Activated CD8-positive, alpha-beta T cell treated with anti-CD3 and anti-CD28 coated beads for 36 hours (primary cell): Measurements from ENCODE around the gene RAB9B. TPM values are rescaled to one million over a fixed set of nuclear protein-coding genes. Genes with fewer than 3 reads are reported as not detected.

ENCODE experiments used
- ATAC-seq: fragments of 200-7000 bp; cut with Tn5 transposase; one replicate; pipeline ENCODE4 v1.10.0; 2021; ENCODE audit warnings: mild to moderate bottlenecking, moderate library complexity
- CTCF ChIA-PET: fragments of 350-600 bp; sonication (Branson Sonifier 250); formaldehyde crosslinking; loops from one replicate; lab custom pipeline; 2021; ENCODE audit warnings: antibody characterized with exemption; lab: Charles Lee
- POLR2A ChIA-PET: fragments of 350-600 bp; sonication (Branson Sonifier 250); formaldehyde crosslinking; loops from one replicate; lab custom pipeline; 2021; ENCODE audit warnings: antibody characterized with exemption; lab: Charles Lee
- DNase-seq: peaks from one replicate; pipeline ENCODE4 v3.0.0-alpha.2; 2020
- H3K27ac Mint-ChIP-seq: one replicate; pipeline ENCODE4 v1.8.0; 2021; ENCODE audit warnings: mild to moderate bottlenecking, mixed read lengths
- H3K27me3 Mint-ChIP-seq: one replicate; pipeline ENCODE4 v1.8.0; 2021; ENCODE audit warnings: mixed read lengths
- H3K36me3 Mint-ChIP-seq: one replicate; pipeline ENCODE4 v1.8.0; 2021; ENCODE audit warnings: low read depth, mixed read lengths
- H3K4me1 Mint-ChIP-seq: one replicate; pipeline ENCODE4 v1.8.0; 2021; ENCODE audit warnings: low read depth, mixed read lengths
- H3K4me3 Mint-ChIP-seq: one replicate; pipeline ENCODE4 v1.8.0; 2021; ENCODE audit warnings: mild to moderate bottlenecking, moderate library complexity, mixed read lengths
- H3K9me3 Mint-ChIP-seq: one replicate; pipeline ENCODE4 v1.8.0; 2021; ENCODE audit warnings: mixed read lengths
- intact Hi-C: fragments of 100-400 bp; cut with micrococcal nuclease; formaldehyde crosslinking; loops from one replicate; pipeline ENCODE4 v1.10.0; 2022
- total RNA-seq, 2 experiments: library from RNA; stranded (reverse); gene quantifications; one replicate each; pipeline ENCODE4 v1.2.3, GENCODE V29; 2021
- TF ChIP-seq, protein P1 (sequence below): fragments of 200-600 bp; IDR thresholded peaks from one replicate; pipeline ENCODE4 v1.8.0; 2022; ENCODE audit warnings: antibody characterized with exemption, mild to moderate bottlenecking

RAB9B gene
- total RNA-seq, 2 experiments from 2014 or later, result 0.38 to 0.45 TPM

DNA sequence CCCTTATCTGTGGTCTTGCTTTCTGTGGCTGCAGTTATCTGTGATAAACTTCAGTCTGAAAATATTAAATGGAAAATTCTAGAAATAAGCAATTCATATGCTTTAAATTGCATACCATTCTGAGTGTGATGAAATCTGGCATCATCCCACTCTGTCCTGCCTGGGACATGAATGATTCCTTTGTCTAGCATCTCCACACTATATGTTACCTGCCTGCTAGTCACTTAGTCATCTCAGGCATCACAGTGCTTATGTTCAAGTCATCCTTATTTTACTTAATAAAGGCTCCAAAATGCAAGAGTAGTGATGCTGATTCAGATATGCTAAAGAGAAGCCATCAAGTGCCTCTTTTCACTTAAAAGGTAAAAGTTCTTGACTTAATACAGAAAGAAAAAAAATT lies 14.3 kb upstream of the RAB9B start:
- ATAC-seq (no peak), DNase-seq (no peak)
- no peaks in the 10 kb centered on the region for H3K9me3 Mint-ChIP-seq
- H3K27me3 Mint-ChIP-seq, result peaks cover 5% of the 10 kb centered on the region
- ChIA-PET POLR2A (no interaction called here), CTCF (interaction anchor here (1.0 to 1.7 kb wide), 3 partner anchors 15 to 290 kb away, joined by 3 to 5 read pairs (median 5); no protein-coding TSS in a partner anchor)
- no peaks in the 10 kb centered on the region for H3K4me1 Mint-ChIP-seq
- intact Hi-C loops, result no loop called here
- TF ChIP-seq, protein P1, sequence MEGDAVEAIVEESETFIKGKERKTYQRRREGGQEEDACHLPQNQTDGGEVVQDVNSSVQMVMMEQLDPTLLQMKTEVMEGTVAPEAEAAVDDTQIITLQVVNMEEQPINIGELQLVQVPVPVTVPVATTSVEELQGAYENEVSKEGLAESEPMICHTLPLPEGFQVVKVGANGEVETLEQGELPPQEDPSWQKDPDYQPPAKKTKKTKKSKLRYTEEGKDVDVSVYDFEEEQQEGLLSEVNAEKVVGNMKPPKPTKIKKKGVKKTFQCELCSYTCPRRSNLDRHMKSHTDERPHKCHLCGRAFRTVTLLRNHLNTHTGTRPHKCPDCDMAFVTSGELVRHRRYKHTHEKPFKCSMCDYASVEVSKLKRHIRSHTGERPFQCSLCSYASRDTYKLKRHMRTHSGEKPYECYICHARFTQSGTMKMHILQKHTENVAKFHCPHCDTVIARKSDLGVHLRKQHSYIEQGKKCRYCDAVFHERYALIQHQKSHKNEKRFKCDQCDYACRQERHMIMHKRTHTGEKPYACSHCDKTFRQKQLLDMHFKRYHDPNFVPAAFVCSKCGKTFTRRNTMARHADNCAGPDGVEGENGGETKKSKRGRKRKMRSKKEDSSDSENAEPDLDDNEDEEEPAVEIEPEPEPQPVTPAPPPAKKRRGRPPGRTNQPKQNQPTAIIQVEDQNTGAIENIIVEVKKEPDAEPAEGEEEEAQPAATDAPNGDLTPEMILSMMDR, result no peak
- no peaks in the 10 kb centered on the region for H3K36me3 Mint-ChIP-seq
- no peak overlapping the region for H3K4me3 Mint-ChIP-seq
- no peak overlapping the region for H3K27ac Mint-ChIP-seq

DNA sequence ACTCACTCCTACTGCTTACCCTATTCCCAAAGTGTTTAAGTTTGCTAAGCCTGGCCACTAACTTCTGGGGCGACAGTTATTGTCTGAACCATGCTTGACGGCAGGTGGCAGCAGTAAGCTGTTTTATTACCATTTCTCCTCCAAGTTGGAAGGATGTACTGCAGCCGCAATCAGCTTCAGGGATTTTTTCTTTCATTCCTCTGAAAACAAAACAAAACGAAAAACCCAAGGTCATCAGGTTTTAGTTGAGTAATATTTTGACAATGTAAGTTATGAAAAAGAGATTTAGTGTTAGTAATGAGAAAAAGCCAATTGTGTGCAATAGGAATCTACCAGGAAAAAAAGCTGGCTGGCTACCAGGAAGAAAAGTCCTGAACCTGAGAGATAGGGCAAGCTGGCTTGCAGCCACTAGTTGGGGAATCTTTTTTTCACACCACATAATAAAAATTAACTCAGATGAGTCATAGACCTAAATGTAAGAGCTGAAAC lies 13.2 kb upstream of the RAB9B start:
- TF ChIP-seq, protein P1, result peak; percentile 66
- CTCF ChIA-PET, result interaction anchor here (0.7 to 1.9 kb wide), 17 partner anchors 9 to 291 kb away, joined by 3 to 12 read pairs (median 4); partner anchors contain the start of gene RAB9B
- no peaks in the 10 kb centered on the region for H3K36me3 Mint-ChIP-seq
- no peak overlapping the region for H3K4me3 Mint-ChIP-seq
- intact Hi-C loops, result no loop called here
- no peaks in the 10 kb centered on the region for H3K9me3 Mint-ChIP-seq
- POLR2A ChIA-PET, result no interaction called here
- H3K27me3 Mint-ChIP-seq, result peaks cover 5% of the 10 kb centered on the region
- H3K27ac Mint-ChIP-seq, result no peak overlapping the region
- H3K4me1 Mint-ChIP-seq, result no peaks in the 10 kb centered on the region
- DNase-seq (peak; percentile 62), ATAC-seq (peak; percentile 58)

DNA sequence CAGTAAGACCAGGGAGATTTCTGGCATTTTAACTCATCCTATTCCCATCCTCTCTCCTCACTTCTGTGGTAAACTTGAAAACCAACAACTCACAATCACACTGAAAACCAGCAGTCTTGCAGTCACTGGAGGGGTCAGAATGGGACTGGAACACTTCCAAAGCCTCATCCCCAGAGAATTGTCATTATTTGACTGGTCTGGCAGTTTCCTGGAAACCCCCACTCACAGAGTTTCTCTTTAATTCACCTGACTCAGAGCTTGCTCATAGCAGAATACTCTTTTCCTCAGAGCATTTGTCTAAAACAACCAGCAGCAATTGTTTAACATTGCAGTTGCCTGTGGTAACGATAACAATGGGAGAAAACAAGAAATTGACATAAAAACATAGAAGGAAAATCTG lies 7.3 kb upstream of the RAB9B start:
- TF ChIP-seq, protein P1, result no peak
- Mint-ChIP-seq H3K27me3 (peaks cover 3% of the 10 kb centered on the region), H3K9me3 (peaks cover 4% of the 10 kb centered on the region), H3K4me1 (peaks cover 9% of the 10 kb centered on the region), H3K4me3 (no peak overlapping the region), H3K36me3 (peaks cover 2% of the 10 kb centered on the region), H3K27ac (no peak overlapping the region)
- peak; percentile 53 for ATAC-seq
- POLR2A ChIA-PET, result no interaction called here
- peak; percentile 11 for DNase-seq
- intact Hi-C loops, result loop anchor here (5.0 kb wide), 1 partner anchor 173 kb away; the partner anchor contains the start of gene H2BW1
- CTCF ChIA-PET, result interaction anchor here (1.2 to 1.4 kb wide), 2 partner anchors 80 to 274 kb away, joined by 3 to 5 read pairs; no protein-coding TSS in a partner anchor

DNA sequence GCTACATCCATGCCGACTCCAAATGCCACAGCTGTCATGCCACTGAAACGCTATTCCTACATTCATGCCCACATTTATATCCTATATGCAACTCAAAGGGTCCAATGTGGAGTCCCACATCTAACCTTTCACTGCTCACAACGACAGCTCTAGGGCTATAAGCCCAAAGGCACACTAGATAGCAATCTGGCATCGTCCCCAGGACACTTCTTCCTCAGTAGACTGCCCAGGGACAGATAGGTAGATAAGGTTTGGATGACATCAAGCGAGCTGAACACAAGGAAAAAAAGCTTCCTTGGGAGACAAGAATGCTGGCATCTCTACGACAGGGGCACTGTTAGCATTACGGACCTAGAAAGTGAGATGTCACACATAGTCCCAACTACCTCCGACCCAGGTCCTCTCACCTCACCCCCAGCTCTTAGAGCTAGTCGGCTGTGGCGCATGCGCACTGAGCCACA lies 685 bp downstream of the RAB9B start:
- CTCF ChIA-PET, result interaction anchor here (0.7 to 2.4 kb wide), 4 partner anchors 13 to 298 kb away, joined by 3 to 12 read pairs (median 3); no protein-coding TSS in a partner anchor
- H3K9me3 Mint-ChIP-seq, result no peaks in the 10 kb centered on the region
- ATAC-seq, result peak; percentile 19
- TF ChIP-seq, protein P1, result no peak
- POLR2A ChIA-PET, result interaction anchor here (1.7 kb wide), 1 partner anchor 10 kb away, joined by 5 read pairs; no protein-coding TSS in a partner anchor
- peak overlapping the region; percentile 74 for H3K4me3 Mint-ChIP-seq
- H3K27ac Mint-ChIP-seq, result no peak overlapping the region
- peaks cover 8% of the 10 kb centered on the region for H3K27me3 Mint-ChIP-seq
- intact Hi-C loops, result no loop called here
- no peak for DNase-seq
- H3K4me1 Mint-ChIP-seq, result peaks cover 3% of the 10 kb centered on the region
- H3K36me3 Mint-ChIP-seq, result no peaks in the 10 kb centered on the region

DNA sequence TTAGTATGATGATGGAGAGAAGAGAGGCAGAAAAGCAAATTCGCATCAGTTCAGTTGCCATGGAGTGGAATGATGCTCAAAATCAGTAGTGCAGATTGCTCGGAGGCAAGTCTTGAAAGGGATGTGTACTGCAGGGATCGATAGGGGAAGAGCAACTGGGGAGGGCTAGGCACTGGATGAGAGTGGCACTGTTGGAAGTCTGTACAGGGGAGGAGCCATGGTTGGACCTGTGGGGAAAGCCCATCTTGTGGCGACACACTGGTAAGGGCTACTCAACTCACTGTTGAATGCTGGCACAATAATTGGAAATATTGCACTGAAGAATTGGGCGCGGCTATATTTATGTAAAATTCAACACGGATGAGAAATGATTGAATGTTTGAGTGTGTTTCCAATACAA lies 1.2 kb downstream of the RAB9B start:
- ATAC-seq (no peak), DNase-seq (no peak)
- TF ChIP-seq, protein P1, result no peak
- CTCF ChIA-PET, result interaction anchor here (2.4 kb wide), 1 partner anchor 14 kb away, joined by 12 read pairs; no protein-coding TSS in a partner anchor
- H3K4me1 Mint-ChIP-seq, result peaks cover 4% of the 10 kb centered on the region
- H3K4me3 Mint-ChIP-seq, result peak overlapping the region; percentile 74
- no peaks in the 10 kb centered on the region for H3K9me3 Mint-ChIP-seq
- intact Hi-C loops, result no loop called here
- no peak overlapping the region for H3K27ac Mint-ChIP-seq
- H3K36me3 Mint-ChIP-seq, result no peaks in the 10 kb centered on the region
- peaks cover 8% of the 10 kb centered on the region for H3K27me3 Mint-ChIP-seq
- POLR2A ChIA-PET, result no interaction called here
